ENCODE measurements around the gene KIRREL3. TPM values are rescaled to one million over a fixed set of nuclear protein-coding genes. Genes with fewer than 3 reads are reported as not detected.

The KIRREL3 gene
- total and polyA plus RNA-seq, 4 donors: 0.90 TPM; not detected in 3

GRCh38 chr11:126821827-126822226 lies 178.7 kb downstream of the KIRREL3 start:
- no peaks in the 10 kb centered on the region for H3K4me1 ChIP-seq (ENCODE audit: control insufficient read depth in 1 of 2, insufficient read depth in 2 of 2, low read length in 2 of 2)
- 78 to 81% methylated on average over 1 of the region's 1 CpG for WGBS, 2 donors
- ATAC-seq (ENCODE audit: low FRiP score) (no peak), DNase-seq (no peak)
- no peak overlapping the region for H3K27ac ChIP-seq (ENCODE audit: low read depth in 1 of 2, low read length in 2 of 2)
- intact Hi-C loops (cut with DNase I): no loop called here
- H3K9me3 ChIP-seq (ENCODE audit: control insufficient read depth, low read length): peaks cover 2% of the 10 kb centered on the region
- H3K36me3 ChIP-seq (ENCODE audit: control insufficient read depth in 1 of 2, insufficient read depth in 2 of 2, low read length in 1 of 2): no peaks in the 10 kb centered on the region
- H3K27me3 ChIP-seq (ENCODE audit: control insufficient read depth in 1 of 2, insufficient read depth in 2 of 2, low read length in 1 of 2): no peaks in the 10 kb centered on the region
- no peak overlapping the region for H3K4me3 ChIP-seq (ENCODE audit: low read length in 2 of 2)

DNA sequence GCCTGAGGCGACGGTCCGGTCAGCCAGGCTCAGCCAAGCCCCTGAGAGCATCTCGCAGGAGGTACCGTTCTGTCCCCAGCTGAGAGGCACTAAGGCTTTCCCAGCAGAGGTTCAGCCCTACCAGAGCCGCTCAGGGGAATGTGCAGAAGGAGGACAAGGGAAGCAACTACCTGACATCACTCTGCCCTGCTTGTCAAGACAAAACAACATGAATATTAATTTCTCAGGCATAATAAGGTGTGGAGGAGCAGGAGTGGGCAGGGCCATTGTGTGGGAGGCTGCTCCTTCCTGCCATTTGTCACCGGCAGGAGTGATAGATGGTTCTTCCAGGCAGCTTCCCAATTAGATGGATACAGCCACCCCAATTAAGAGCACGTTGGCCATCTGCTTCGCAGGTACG lies 181.4 kb downstream of the KIRREL3 start:
- Histone ChIP-seq H3K27me3 (ENCODE audit: control insufficient read depth in 1 of 2, insufficient read depth in 2 of 2, low read length in 1 of 2) (no peaks in the 10 kb centered on the region), H3K27ac (ENCODE audit: low read depth in 1 of 2, low read length in 2 of 2) (no peak overlapping the region), H3K4me3 (ENCODE audit: low read length in 2 of 2) (no peak overlapping the region), H3K36me3 (ENCODE audit: control insufficient read depth in 1 of 2, insufficient read depth in 2 of 2, low read length in 1 of 2) (no peaks in the 10 kb centered on the region), H3K4me1 (ENCODE audit: control insufficient read depth in 1 of 2, insufficient read depth in 2 of 2, low read length in 2 of 2) (no peaks in the 10 kb centered on the region), H3K9me3 (ENCODE audit: control insufficient read depth, low read length) (peaks cover 2% of the 10 kb centered on the region)
- ATAC-seq (ENCODE audit: low FRiP score): no peak
- no peak for DNase-seq
- 73 to 74% methylated on average over 10 of the region's 10 CpGs for WGBS, 2 donors
- intact Hi-C loops (cut with DNase I): no loop called here

- Histone ChIP-seq H3K36me3 (ENCODE audit: control insufficient read depth in 1 of 2, insufficient read depth in 2 of 2, low read length in 1 of 2) (no peaks in the 10 kb centered on the region), H3K4me3 (ENCODE audit: low read length in 2 of 2) (no peak overlapping the region), H3K27me3 (ENCODE audit: control insufficient read depth in 1 of 2, insufficient read depth in 2 of 2, low read length in 1 of 2) (no peaks in the 10 kb centered on the region), H3K9me3 (ENCODE audit: control insufficient read depth, low read length) (peaks cover 2% of the 10 kb centered on the region), H3K4me1 (ENCODE audit: control insufficient read depth in 1 of 2, insufficient read depth in 2 of 2, low read length in 2 of 2) (no peaks in the 10 kb centered on the region), H3K27ac (ENCODE audit: low read depth in 1 of 2, low read length in 2 of 2) (no peak overlapping the region)
- DNase-seq: no peak
- 33 to 44% methylated on average over 11 of the region's 11 CpGs for WGBS, 2 donors
- no peak for ATAC-seq (ENCODE audit: low FRiP score)
- intact Hi-C loops (cut with DNase I): no loop called here
Measured at GRCh38 chr11:126817523-126818450, 182.8 kb downstream of the KIRREL3 start.

DNA sequence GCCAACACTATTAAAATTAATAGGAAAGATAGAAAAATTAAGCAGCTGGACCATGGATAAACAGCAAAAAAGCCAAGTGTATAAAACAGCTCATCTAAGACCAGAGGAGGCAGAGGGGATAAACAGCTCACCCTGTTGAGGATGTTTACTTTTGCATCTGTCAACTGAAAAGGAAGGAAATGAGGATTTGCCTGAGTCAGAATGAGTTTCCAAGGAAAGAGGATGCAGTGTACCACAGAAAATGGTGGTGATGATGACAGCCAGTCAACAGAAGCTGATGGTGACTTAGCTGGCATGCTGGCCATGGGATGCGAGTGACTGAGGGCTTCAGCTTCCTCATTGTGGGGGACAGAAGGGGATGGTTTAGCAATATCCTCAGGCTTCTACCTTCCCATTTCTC lies 183.5 kb downstream of the KIRREL3 start:
- Histone ChIP-seq H3K27ac (ENCODE audit: low read depth in 1 of 2, low read length in 2 of 2) (no peak overlapping the region), H3K27me3 (ENCODE audit: control insufficient read depth in 1 of 2, insufficient read depth in 2 of 2, low read length in 1 of 2) (no peaks in the 10 kb centered on the region), H3K4me3 (ENCODE audit: low read length in 2 of 2) (no peak overlapping the region), H3K9me3 (ENCODE audit: control insufficient read depth, low read length) (peaks cover 1% of the 10 kb centered on the region), H3K36me3 (ENCODE audit: control insufficient read depth in 1 of 2, insufficient read depth in 2 of 2, low read length in 1 of 2) (no peaks in the 10 kb centered on the region), H3K4me1 (ENCODE audit: control insufficient read depth in 1 of 2, insufficient read depth in 2 of 2, low read length in 2 of 2) (no peaks in the 10 kb centered on the region)
- 76 to 79% methylated on average over 1 of the region's 1 CpG for WGBS, 2 donors
- intact Hi-C loops (cut with DNase I): no loop called here
- ATAC-seq (ENCODE audit: low FRiP score) (no peak), DNase-seq (no peak)

GRCh38 chr11:126816645-126817044 lies 183.9 kb downstream of the KIRREL3 start:
- H3K4me1 ChIP-seq (ENCODE audit: control insufficient read depth in 1 of 2, insufficient read depth in 2 of 2, low read length in 2 of 2): no peaks in the 10 kb centered on the region
- H3K27me3 ChIP-seq (ENCODE audit: control insufficient read depth in 1 of 2, insufficient read depth in 2 of 2, low read length in 1 of 2): no peaks in the 10 kb centered on the region
- no peak overlapping the region for H3K4me3 ChIP-seq (ENCODE audit: low read length in 2 of 2)
- H3K27ac ChIP-seq (ENCODE audit: low read depth in 1 of 2, low read length in 2 of 2): no peak overlapping the region
- ATAC-seq (ENCODE audit: low FRiP score): no peak
- no peak for DNase-seq
- H3K36me3 ChIP-seq (ENCODE audit: control insufficient read depth in 1 of 2, insufficient read depth in 2 of 2, low read length in 1 of 2): no peaks in the 10 kb centered on the region
- intact Hi-C loops (cut with DNase I): no loop called here
- 18 to 22% methylated on average over 6 of the region's 6 CpGs for WGBS, 2 donors
- H3K9me3 ChIP-seq (ENCODE audit: control insufficient read depth, low read length): peaks cover under 1% of the 10 kb centered on the region

GRCh38 chr11:126815111-126815510 lies 185.5 kb downstream of the KIRREL3 start:
- no peaks in the 10 kb centered on the region for H3K27me3 ChIP-seq (ENCODE audit: control insufficient read depth in 1 of 2, insufficient read depth in 2 of 2, low read length in 1 of 2)
- H3K4me1 ChIP-seq (ENCODE audit: control insufficient read depth in 1 of 2, insufficient read depth in 2 of 2, low read length in 2 of 2): no peaks in the 10 kb centered on the region
- ATAC-seq (ENCODE audit: low FRiP score) (no peak), DNase-seq (no peak)
- no peak overlapping the region for H3K27ac ChIP-seq (ENCODE audit: low read depth in 1 of 2, low read length in 2 of 2)
- H3K36me3 ChIP-seq (ENCODE audit: control insufficient read depth in 1 of 2, insufficient read depth in 2 of 2, low read length in 1 of 2): no peaks in the 10 kb centered on the region
- no peak overlapping the region for H3K4me3 ChIP-seq (ENCODE audit: low read length in 2 of 2)
- no peaks in the 10 kb centered on the region for H3K9me3 ChIP-seq (ENCODE audit: control insufficient read depth, low read length)
- intact Hi-C loops (cut with DNase I): no loop called here
- 81 to 90% methylated on average over 4 of the region's 4 CpGs for WGBS, 2 donors

- intact Hi-C loops (cut with DNase I): no loop called here
- DNase-seq (no peak), ATAC-seq (ENCODE audit: low FRiP score) (no peak)
- Histone ChIP-seq H3K9me3 (ENCODE audit: control insufficient read depth, low read length) (no peaks in the 10 kb centered on the region), H3K27me3 (ENCODE audit: control insufficient read depth in 1 of 2, insufficient read depth in 2 of 2, low read length in 1 of 2) (no peaks in the 10 kb centered on the region), H3K4me1 (ENCODE audit: control insufficient read depth in 1 of 2, insufficient read depth in 2 of 2, low read length in 2 of 2) (no peaks in the 10 kb centered on the region), H3K4me3 (ENCODE audit: low read length in 2 of 2) (no peak overlapping the region), H3K27ac (ENCODE audit: low read depth in 1 of 2, low read length in 2 of 2) (no peak overlapping the region), H3K36me3 (ENCODE audit: control insufficient read depth in 1 of 2, insufficient read depth in 2 of 2, low read length in 1 of 2) (no peaks in the 10 kb centered on the region)
- 42 to 54% methylated on average over 7 of the region's 7 CpGs for WGBS, 2 donors
Measured at GRCh38 chr11:126810776-126811175, 189.8 kb downstream of the KIRREL3 start.

DNA sequence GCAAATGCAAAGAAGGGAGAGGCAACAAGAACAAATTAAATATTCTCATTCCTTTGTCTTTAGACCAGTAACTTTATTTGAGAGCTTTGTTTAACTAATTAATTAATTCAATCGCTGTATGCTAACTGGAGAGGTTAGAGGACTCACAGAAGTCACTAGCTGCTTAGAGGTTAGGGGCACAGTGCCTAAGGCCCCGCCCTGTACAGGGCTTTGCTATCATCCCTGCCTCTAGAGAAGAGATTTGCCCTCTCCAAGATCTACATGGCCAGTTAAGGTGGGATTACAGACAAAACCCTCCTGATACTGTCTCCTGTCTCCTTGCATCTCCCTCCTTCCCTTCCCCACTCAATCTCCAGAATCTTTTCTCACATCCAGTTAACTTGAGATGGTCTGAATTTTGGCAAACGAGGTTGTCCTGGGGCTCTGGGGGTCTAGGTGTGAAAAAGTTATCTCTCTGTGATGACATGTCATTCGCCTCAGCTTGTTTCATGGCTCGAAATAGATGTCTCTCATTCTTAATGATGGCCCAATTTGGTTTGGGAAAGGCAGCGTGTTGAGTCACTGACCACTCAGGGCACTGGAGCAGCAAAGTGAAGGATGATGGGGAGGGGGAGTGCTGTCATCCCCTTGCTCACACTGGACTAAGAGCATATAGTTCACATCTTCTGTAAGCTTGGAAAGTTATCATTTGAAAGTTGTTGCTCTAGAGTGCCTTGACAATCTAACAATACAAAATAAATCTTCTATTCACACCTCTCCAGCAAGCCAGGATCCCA lies 190.9 kb downstream of the KIRREL3 start:
- H3K4me1 ChIP-seq (ENCODE audit: control insufficient read depth in 1 of 2, insufficient read depth in 2 of 2, low read length in 2 of 2): no peaks in the 10 kb centered on the region
- H3K27ac ChIP-seq (ENCODE audit: low read depth in 1 of 2, low read length in 2 of 2): no peak overlapping the region
- H3K4me3 ChIP-seq (ENCODE audit: low read length in 2 of 2): no peak overlapping the region
- intact Hi-C loops (cut with DNase I): no loop called here
- no peaks in the 10 kb centered on the region for H3K27me3 ChIP-seq (ENCODE audit: control insufficient read depth in 1 of 2, insufficient read depth in 2 of 2, low read length in 1 of 2)
- 71 to 72% methylated on average over 6 of the region's 6 CpGs for WGBS, 2 donors
- no peak for ATAC-seq (ENCODE audit: low FRiP score)
- H3K9me3 ChIP-seq (ENCODE audit: control insufficient read depth, low read length): no peaks in the 10 kb centered on the region
- no peaks in the 10 kb centered on the region for H3K36me3 ChIP-seq (ENCODE audit: control insufficient read depth in 1 of 2, insufficient read depth in 2 of 2, low read length in 1 of 2)
- no peak for DNase-seq
